ENCODE measurements around the gene SLC24A4. TPM values are rescaled to one million over a fixed set of nuclear protein-coding genes. Genes with fewer than 3 reads are reported as not detected.

SLC24A4 gene
- polyA plus RNA-seq, 4 donors: 0.16 to 0.31 TPM; not detected in 2

DNA sequence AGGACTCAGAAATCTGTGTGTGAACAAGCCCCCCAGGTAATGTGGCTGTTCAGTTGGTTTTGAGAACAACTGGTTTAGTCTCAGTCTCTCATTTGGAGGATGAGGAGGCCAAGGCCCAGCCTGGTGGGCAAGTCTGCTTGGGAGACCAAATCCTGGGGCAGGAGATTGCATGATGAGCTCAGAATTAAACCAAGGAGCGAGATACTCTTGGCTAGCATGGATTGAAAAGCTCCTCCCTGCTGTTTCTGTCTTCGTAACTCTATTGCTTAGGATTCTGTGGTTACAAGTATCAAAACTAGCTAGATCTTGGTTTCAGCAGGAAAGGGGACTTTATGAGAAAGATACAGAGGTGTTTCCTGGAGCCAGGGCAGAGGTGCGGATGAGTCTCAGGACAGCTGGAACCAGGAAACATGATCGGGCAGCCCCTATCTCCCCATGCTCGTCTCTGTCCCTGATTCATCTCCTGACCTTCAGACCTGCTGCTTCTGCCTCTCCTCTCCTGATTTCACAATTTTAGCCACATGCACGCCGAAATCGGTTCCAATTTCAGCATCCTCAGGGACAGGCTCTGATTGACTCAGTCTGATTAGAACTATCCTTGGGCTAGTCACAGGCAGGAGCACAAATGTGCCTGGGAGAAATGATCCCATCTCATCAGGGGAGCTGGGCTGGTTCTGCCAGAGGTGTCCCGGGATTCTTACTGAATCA, 150.4 kb downstream of the SLC24A4 start:
- H3K27ac ChIP-seq (ENCODE audit: low read depth in 1 of 3, low read length in 2 of 3): no peak overlapping the region

GRCh38 chr14:92473969-92474535, 151.1 kb downstream of the SLC24A4 start:
- Histone ChIP-seq H3K9me3 (ENCODE audit: control insufficient read depth in 2 of 2, insufficient read depth in 1 of 2, low read depth in 1 of 2, low read length in 1 of 2) (no peaks in the 10 kb centered on the region), H3K27me3 (ENCODE audit: control insufficient read depth in 3 of 3, insufficient read depth in 3 of 3, low read length in 3 of 3) (no peaks in the 10 kb centered on the region), H3K4me1 (ENCODE audit: control insufficient read depth in 3 of 3, insufficient read depth in 2 of 3, low read depth in 1 of 3, low read length in 2 of 3) (no peaks in the 10 kb centered on the region), H3K4me3 (ENCODE audit: low read depth in 1 of 3, low read length in 3 of 3) (no peak overlapping the region), H3K36me3 (ENCODE audit: control insufficient read depth in 3 of 3, insufficient read depth in 2 of 3, low read depth in 1 of 3, low read length in 3 of 3) (no peaks in the 10 kb centered on the region), H3K27ac (ENCODE audit: low read depth in 1 of 3, low read length in 2 of 3) (no peak overlapping the region)
- no peak for FAIRE-seq
- no peak for DNase-seq
- 64 to 97% (median 87%) methylated on average over 3 of the region's 3 CpGs for WGBS, 3 donors

More for the DNA sequence above, 150.4 kb downstream of the SLC24A4 start:
- no peak overlapping the region for H3K4me3 ChIP-seq (ENCODE audit: low read depth in 1 of 3, low read length in 3 of 3)
- no peaks in the 10 kb centered on the region for H3K27me3 ChIP-seq (ENCODE audit: control insufficient read depth in 3 of 3, insufficient read depth in 3 of 3, low read length in 3 of 3)
- 70 to 78% (median 76%) methylated on average over 9 of the region's 9 CpGs for WGBS, 3 donors
- no peak for DNase-seq
- H3K4me1 ChIP-seq (ENCODE audit: control insufficient read depth in 3 of 3, insufficient read depth in 2 of 3, low read depth in 1 of 3, low read length in 2 of 3): no peaks in the 10 kb centered on the region
- H3K36me3 ChIP-seq (ENCODE audit: control insufficient read depth in 3 of 3, insufficient read depth in 2 of 3, low read depth in 1 of 3, low read length in 3 of 3): no peaks in the 10 kb centered on the region
- no peak for FAIRE-seq
- no peaks in the 10 kb centered on the region for H3K9me3 ChIP-seq (ENCODE audit: control insufficient read depth in 2 of 2, insufficient read depth in 1 of 2, low read depth in 1 of 2, low read length in 1 of 2)

- Histone ChIP-seq H3K4me1 (ENCODE audit: control insufficient read depth in 3 of 3, insufficient read depth in 2 of 3, low read depth in 1 of 3, low read length in 2 of 3) (no peaks in the 10 kb centered on the region), H3K36me3 (ENCODE audit: control insufficient read depth in 3 of 3, insufficient read depth in 2 of 3, low read depth in 1 of 3, low read length in 3 of 3) (no peaks in the 10 kb centered on the region), H3K9me3 (ENCODE audit: control insufficient read depth in 2 of 2, insufficient read depth in 1 of 2, low read depth in 1 of 2, low read length in 1 of 2) (no peaks in the 10 kb centered on the region), H3K4me3 (ENCODE audit: low read depth in 1 of 3, low read length in 3 of 3) (no peak overlapping the region), H3K27me3 (ENCODE audit: control insufficient read depth in 3 of 3, insufficient read depth in 3 of 3, low read length in 3 of 3) (no peaks in the 10 kb centered on the region), H3K27ac (ENCODE audit: low read depth in 1 of 3, low read length in 2 of 3) (no peak overlapping the region)
- DNase-seq (no peak), FAIRE-seq (no peak)
- WGBS, 3 donors: 56 to 86% (median 83%) methylated on average over 1 of the region's 1 CpG
These were observed 152.1 kb downstream of the SLC24A4 start for GRCh38 chr14:92475037-92475436.

- H3K9me3 ChIP-seq (ENCODE audit: control insufficient read depth in 2 of 2, insufficient read depth in 1 of 2, low read depth in 1 of 2, low read length in 1 of 2): no peaks in the 10 kb centered on the region
- no peak overlapping the region for H3K27ac ChIP-seq (ENCODE audit: low read depth in 1 of 3, low read length in 2 of 3)
- 74 to 87% (median 79%) methylated on average over 14 of the region's 14 CpGs for WGBS, 3 donors
- H3K4me1 ChIP-seq (ENCODE audit: control insufficient read depth in 3 of 3, insufficient read depth in 2 of 3, low read depth in 1 of 3, low read length in 2 of 3): no peaks in the 10 kb centered on the region
- H3K36me3 ChIP-seq (ENCODE audit: control insufficient read depth in 3 of 3, insufficient read depth in 2 of 3, low read depth in 1 of 3, low read length in 3 of 3): no peaks in the 10 kb centered on the region
- H3K4me3 ChIP-seq (ENCODE audit: low read depth in 1 of 3, low read length in 3 of 3): no peak overlapping the region
- FAIRE-seq: no peak
- DNase-seq: no peak
- no peaks in the 10 kb centered on the region for H3K27me3 ChIP-seq (ENCODE audit: control insufficient read depth in 3 of 3, insufficient read depth in 3 of 3, low read length in 3 of 3)
These were observed 152.7 kb downstream of the SLC24A4 start for GRCh38 chr14:92475451-92476187.

GRCh38 chr14:92480856-92481255, 157.9 kb downstream of the SLC24A4 start:
- H3K4me3 ChIP-seq (ENCODE audit: low read depth in 1 of 3, low read length in 3 of 3): no peak overlapping the region
- H3K9me3 ChIP-seq (ENCODE audit: control insufficient read depth in 2 of 2, insufficient read depth in 1 of 2, low read depth in 1 of 2, low read length in 1 of 2): peaks cover 0 to 4% of the 10 kb centered on the region in 2 donors
- no peaks in the 10 kb centered on the region for H3K4me1 ChIP-seq (ENCODE audit: control insufficient read depth in 3 of 3, insufficient read depth in 2 of 3, low read depth in 1 of 3, low read length in 2 of 3)
- no peak overlapping the region for H3K27ac ChIP-seq (ENCODE audit: low read depth in 1 of 3, low read length in 2 of 3)
- H3K27me3 ChIP-seq (ENCODE audit: control insufficient read depth in 3 of 3, insufficient read depth in 3 of 3, low read length in 3 of 3): no peaks in the 10 kb centered on the region
- H3K36me3 ChIP-seq (ENCODE audit: control insufficient read depth in 3 of 3, insufficient read depth in 2 of 3, low read depth in 1 of 3, low read length in 3 of 3): no peaks in the 10 kb centered on the region
- FAIRE-seq: no peak
- no peak for DNase-seq
- 62 to 72% (median 71%) methylated on average over 3 of the region's 3 CpGs for WGBS, 3 donors

- DNase-seq (no peak), FAIRE-seq (no peak)
- Histone ChIP-seq H3K27ac (ENCODE audit: low read depth in 1 of 3, low read length in 2 of 3) (no peak overlapping the region), H3K4me1 (ENCODE audit: control insufficient read depth in 3 of 3, insufficient read depth in 2 of 3, low read depth in 1 of 3, low read length in 2 of 3) (no peaks in the 10 kb centered on the region), H3K9me3 (ENCODE audit: control insufficient read depth in 2 of 2, insufficient read depth in 1 of 2, low read depth in 1 of 2, low read length in 1 of 2) (peaks cover 0 to 4% of the 10 kb centered on the region in 2 donors), H3K4me3 (ENCODE audit: low read depth in 1 of 3, low read length in 3 of 3) (no peak overlapping the region), H3K36me3 (ENCODE audit: control insufficient read depth in 3 of 3, insufficient read depth in 2 of 3, low read depth in 1 of 3, low read length in 3 of 3) (no peaks in the 10 kb centered on the region), H3K27me3 (ENCODE audit: control insufficient read depth in 3 of 3, insufficient read depth in 3 of 3, low read length in 3 of 3) (no peaks in the 10 kb centered on the region)
- 40 to 49% (median 46%) methylated on average over 1 of the region's 1 CpG for WGBS, 3 donors
These were observed 158.4 kb downstream of the SLC24A4 start for GRCh38 chr14:92481386-92481785.

DNA sequence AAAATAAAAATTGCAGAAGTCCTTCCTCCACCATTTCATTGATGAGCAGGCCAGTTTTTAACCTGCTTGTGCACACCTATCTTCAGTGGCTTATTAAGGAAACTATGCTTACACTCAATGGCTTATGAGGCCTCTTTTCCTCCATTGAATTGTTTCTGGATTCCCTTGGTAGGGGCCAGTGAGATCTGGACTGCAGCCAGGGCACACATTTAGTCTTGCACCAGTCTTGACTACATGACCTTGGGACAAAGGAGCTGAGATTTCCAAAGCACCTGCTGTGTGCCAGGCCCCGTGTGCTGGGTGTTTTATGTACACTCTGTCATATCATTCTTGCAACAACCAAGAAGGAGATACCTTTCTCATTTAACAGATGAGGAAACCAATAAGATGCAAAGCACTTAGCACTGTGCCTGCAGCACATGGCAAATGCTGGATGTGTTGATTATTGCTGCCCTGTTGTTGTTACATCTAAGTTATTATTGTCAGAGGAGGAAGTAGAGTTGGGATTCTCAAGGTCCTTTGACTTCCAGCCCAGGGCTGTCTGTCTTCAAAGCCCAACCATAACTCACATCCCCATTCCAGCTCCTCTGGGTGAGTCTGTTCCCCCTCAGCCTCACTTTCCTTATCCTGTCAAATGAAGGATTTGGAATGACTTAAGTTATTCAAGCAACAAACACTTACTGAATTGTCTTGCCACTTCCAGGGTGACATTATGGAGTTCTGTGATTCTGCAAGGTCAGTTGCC, 159.0 kb downstream of the SLC24A4 start:
- DNase-seq: no peak
- Histone ChIP-seq H3K4me3 (ENCODE audit: low read depth in 1 of 3, low read length in 3 of 3) (no peak overlapping the region), H3K27ac (ENCODE audit: low read depth in 1 of 3, low read length in 2 of 3) (no peak overlapping the region), H3K27me3 (ENCODE audit: control insufficient read depth in 3 of 3, insufficient read depth in 3 of 3, low read length in 3 of 3) (no peaks in the 10 kb centered on the region), H3K9me3 (ENCODE audit: control insufficient read depth in 2 of 2, insufficient read depth in 1 of 2, low read depth in 1 of 2, low read length in 1 of 2) (peaks cover 0 to 4% of the 10 kb centered on the region in 2 donors), H3K4me1 (ENCODE audit: control insufficient read depth in 3 of 3, insufficient read depth in 2 of 3, low read depth in 1 of 3, low read length in 2 of 3) (no peaks in the 10 kb centered on the region), H3K36me3 (ENCODE audit: control insufficient read depth in 3 of 3, insufficient read depth in 2 of 3, low read depth in 1 of 3, low read length in 3 of 3) (no peaks in the 10 kb centered on the region)
- no peak for FAIRE-seq
- WGBS, 3 donors: 17 to 70% (median 39%) methylated on average over 1 of the region's 1 CpG

DNA sequence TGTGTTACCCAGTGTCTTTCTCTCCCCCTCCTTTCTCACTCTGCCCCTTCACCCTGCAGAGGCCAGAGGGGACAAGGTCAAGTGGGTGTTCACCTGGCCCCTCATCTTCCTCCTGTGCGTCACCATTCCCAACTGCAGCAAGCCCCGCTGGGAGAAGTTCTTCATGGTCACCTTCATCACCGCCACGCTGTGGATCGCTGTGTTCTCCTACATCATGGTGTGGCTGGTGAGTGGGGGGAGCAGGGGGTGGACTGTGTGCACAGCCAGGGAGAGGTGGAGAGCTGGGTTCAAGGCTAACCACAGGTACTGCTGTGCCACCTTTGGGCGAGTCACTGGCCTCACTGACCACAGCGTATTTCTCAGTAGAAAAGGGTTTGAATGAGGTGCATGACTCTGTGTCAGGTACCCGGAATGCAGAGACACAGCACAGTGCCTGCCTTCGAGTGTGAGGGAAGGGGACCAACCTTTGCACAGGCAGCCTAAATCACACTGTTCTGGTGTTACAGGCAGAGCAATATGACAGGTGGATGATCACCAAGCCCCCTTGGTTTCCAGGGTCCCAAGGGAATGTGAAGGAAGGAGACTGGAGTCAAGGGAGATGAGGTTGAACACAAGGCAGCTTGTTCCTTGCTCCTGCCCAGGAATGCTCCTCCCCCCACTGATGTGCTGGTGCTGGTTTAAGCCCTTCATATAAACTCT, 159.8 kb downstream of the SLC24A4 start:
- no peak for FAIRE-seq

More for the DNA sequence above, 159.8 kb downstream of the SLC24A4 start:
- no peaks in the 10 kb centered on the region for H3K27me3 ChIP-seq (ENCODE audit: control insufficient read depth in 3 of 3, insufficient read depth in 3 of 3, low read length in 3 of 3)
- peaks cover 0 to 4% of the 10 kb centered on the region in 2 donors for H3K9me3 ChIP-seq (ENCODE audit: control insufficient read depth in 2 of 2, insufficient read depth in 1 of 2, low read depth in 1 of 2, low read length in 1 of 2)
- 92 to 93% (median 92%) methylated on average over 9 of the region's 9 CpGs for WGBS, 3 donors
- H3K36me3 ChIP-seq (ENCODE audit: control insufficient read depth in 3 of 3, insufficient read depth in 2 of 3, low read depth in 1 of 3, low read length in 3 of 3): no peaks in the 10 kb centered on the region
- no peak overlapping the region for H3K4me3 ChIP-seq (ENCODE audit: low read depth in 1 of 3, low read length in 3 of 3)
- DNase-seq: no peak
- no peak overlapping the region for H3K27ac ChIP-seq (ENCODE audit: low read depth in 1 of 3, low read length in 2 of 3)
- H3K4me1 ChIP-seq (ENCODE audit: control insufficient read depth in 3 of 3, insufficient read depth in 2 of 3, low read depth in 1 of 3, low read length in 2 of 3): no peaks in the 10 kb centered on the region
